Measurements from ENCODE around the gene SLC10A7.
A peak's percentile ranks its signal among the peaks of the same experiment; 100 is the strongest.

Gene SLC10A7

GRCh38 chr4:146340798-146341197 is 180.9 kb downstream of the SLC10A7 start:
- Mint-ChIP-seq H3K27me3 (ENCODE audit: low read depth) (no peaks in the 10 kb centered on the region), H3K4me3 (no peak overlapping the region), H3K36me3 (ENCODE audit: low read depth) (no peaks in the 10 kb centered on the region), H3K4me1 (no peaks in the 10 kb centered on the region), H3K27ac (no peak overlapping the region), H3K9me3 (no peaks in the 10 kb centered on the region)
- TF ChIP-seq CTCF (IDR thresholded peaks at IDR 0.05; ENCODE audit: unreplicated experiment in 3 of 3), result peak; percentile 46 to 62 (median 55)

- Mint-ChIP-seq H3K27ac (no peak overlapping the region), H3K4me1 (no peaks in the 10 kb centered on the region), H3K4me3 (no peak overlapping the region), H3K36me3 (ENCODE audit: low read depth) (no peaks in the 10 kb centered on the region), H3K9me3 (no peaks in the 10 kb centered on the region), H3K27me3 (ENCODE audit: low read depth) (no peaks in the 10 kb centered on the region)
- no peak for TF ChIP-seq CTCF (IDR thresholded peaks at IDR 0.05; ENCODE audit: unreplicated experiment in 3 of 3)
Observed at GRCh38 chr4:146338512-146338911, 183.2 kb downstream of the SLC10A7 start.

- no peak overlapping the region for H3K27ac Mint-ChIP-seq
- H3K4me1 Mint-ChIP-seq, result no peaks in the 10 kb centered on the region
- no peaks in the 10 kb centered on the region for H3K9me3 Mint-ChIP-seq
- H3K27me3 Mint-ChIP-seq (ENCODE audit: low read depth), result no peaks in the 10 kb centered on the region
- TF ChIP-seq CTCF (IDR thresholded peaks at IDR 0.05; ENCODE audit: unreplicated experiment in 3 of 3), result no peak
- H3K36me3 Mint-ChIP-seq (ENCODE audit: low read depth), result no peaks in the 10 kb centered on the region
- no peak overlapping the region for H3K4me3 Mint-ChIP-seq
Observed at GRCh38 chr4:146336410-146336807, 185.3 kb downstream of the SLC10A7 start.

GRCh38 chr4:146335763-146336409 is 185.9 kb downstream of the SLC10A7 start:
- no peaks in the 10 kb centered on the region for H3K27me3 Mint-ChIP-seq (ENCODE audit: low read depth)
- TF ChIP-seq CTCF (IDR thresholded peaks at IDR 0.05; ENCODE audit: unreplicated experiment in 3 of 3), result no peak
- no peaks in the 10 kb centered on the region for H3K36me3 Mint-ChIP-seq (ENCODE audit: low read depth)
- no peak overlapping the region for H3K27ac Mint-ChIP-seq
- no peaks in the 10 kb centered on the region for H3K9me3 Mint-ChIP-seq
- no peaks in the 10 kb centered on the region for H3K4me1 Mint-ChIP-seq
- H3K4me3 Mint-ChIP-seq, result no peak overlapping the region

GRCh38 chr4:146334862-146335449 is 186.8 kb downstream of the SLC10A7 start:
- Mint-ChIP-seq H3K27ac (no peak overlapping the region), H3K27me3 (ENCODE audit: low read depth) (no peaks in the 10 kb centered on the region), H3K9me3 (no peaks in the 10 kb centered on the region), H3K36me3 (ENCODE audit: low read depth) (no peaks in the 10 kb centered on the region), H3K4me1 (no peaks in the 10 kb centered on the region), H3K4me3 (no peak overlapping the region)
- TF ChIP-seq CTCF (IDR thresholded peaks at IDR 0.05; ENCODE audit: unreplicated experiment in 3 of 3), result no peak

GRCh38 chr4:146333895-146334262 is 187.9 kb downstream of the SLC10A7 start:
- H3K4me1 Mint-ChIP-seq, result no peaks in the 10 kb centered on the region
- no peaks in the 10 kb centered on the region for H3K36me3 Mint-ChIP-seq (ENCODE audit: low read depth)
- no peaks in the 10 kb centered on the region for H3K27me3 Mint-ChIP-seq (ENCODE audit: low read depth)
- no peak overlapping the region for H3K4me3 Mint-ChIP-seq
- TF ChIP-seq CTCF (IDR thresholded peaks at IDR 0.05; ENCODE audit: unreplicated experiment in 3 of 3), result no peak
- H3K27ac Mint-ChIP-seq, result no peak overlapping the region
- H3K9me3 Mint-ChIP-seq, result no peaks in the 10 kb centered on the region

Data from nephron (organoid).